ENCODE results near the gene EFNA2.

The EFNA2 gene

DNA sequence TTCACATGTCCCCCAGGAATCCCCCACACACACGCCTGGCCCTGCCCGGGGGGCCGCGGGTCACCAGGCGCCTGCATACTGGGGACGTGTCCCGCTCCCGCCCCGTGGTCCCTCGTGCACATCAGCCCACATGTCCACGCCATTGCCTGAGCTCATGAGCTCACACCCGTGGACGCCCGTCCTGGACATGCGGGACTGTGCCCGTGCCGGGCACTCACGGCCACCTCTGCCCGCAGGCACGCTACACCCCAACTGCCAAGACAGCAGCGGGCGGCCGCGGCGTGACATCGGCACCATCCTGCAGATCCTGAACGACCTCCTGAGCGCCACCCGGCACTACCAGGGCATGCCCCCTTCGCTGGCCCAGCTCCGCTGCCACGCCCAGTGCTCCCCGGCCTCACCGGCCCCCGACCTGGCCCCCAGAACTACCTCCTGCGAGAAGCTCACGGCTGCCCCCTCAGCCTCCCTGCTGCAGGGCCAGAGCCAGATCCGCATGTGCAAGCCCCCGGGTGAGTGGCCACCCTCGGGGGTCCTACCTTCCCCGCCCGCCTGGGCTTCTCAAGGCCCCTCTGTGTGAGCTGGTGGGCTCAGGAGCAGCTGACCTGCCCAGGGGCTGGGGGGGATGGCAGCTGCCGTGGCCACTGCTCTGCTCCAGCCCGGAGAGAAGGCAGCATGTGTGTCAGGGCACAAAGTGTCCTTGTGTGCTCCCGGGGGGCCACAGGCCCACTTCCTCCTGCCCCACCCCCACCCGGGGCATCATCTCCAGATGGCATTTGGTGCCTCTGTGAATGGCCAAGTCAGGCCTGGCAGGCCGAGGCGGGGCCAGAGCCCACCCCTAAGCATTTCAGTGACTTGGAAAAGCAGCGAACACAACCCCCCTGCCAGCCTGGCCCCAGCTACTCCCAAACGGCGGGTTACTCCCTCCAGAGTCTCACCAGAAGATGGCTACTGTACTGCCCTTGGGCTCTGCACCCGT is 30.2 kb upstream of the EFNA2 start:
- WGBS (ENCODE audit: insufficient coverage, insufficient read length), result no CpG with 5 or more reads among the region's 52 CpGs

DNA sequence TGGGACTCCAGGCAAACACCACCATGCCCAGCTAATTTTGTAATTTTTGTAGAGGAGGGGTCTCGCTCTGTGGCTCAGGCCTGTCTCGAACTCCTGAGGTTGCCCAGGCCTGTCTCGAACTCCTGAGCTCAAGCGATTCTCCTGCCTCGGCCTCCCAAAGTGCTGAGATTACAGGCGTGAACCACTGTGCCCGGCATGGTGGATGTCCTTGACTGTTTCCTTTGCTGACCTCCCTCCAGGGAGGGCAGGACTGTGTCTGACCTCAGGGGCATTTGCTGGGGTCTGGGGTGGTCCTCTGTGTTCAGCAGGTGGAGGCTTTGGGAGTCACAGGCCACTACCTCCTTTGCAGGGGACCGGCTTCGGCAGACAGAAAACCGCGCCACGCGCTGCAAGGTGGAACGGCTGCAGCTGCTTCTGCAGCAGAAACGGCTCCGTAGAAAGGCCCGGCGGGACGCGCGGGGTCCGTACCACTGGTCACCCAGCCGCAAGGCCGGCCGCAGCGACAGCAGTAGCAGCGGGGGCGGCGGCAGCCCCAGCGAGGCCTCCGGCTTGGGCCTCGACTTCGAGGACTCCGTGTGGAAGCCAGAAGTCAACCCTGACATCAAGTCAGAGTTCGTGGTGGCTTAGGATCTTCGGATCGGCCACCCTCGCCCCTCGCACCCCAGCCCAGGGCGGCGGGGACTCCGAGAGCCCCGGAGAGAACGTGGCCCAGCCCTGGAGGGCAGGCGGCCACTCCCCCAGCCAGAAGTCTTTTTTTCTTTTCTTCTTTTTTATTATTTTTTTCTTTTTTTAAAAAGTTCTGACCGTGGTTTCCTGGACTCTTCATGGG is 28.8 kb upstream of the EFNA2 start:
- Histone ChIP-seq H3K27ac (ENCODE audit: low read length) (no peak overlapping the region), H3K36me3 (ENCODE audit: control insufficient read depth, insufficient read depth, low read length) (peaks cover 37% of the 10 kb centered on the region), H3K4me1 (ENCODE audit: control insufficient read depth, insufficient read depth, low read length) (peaks cover 14% of the 10 kb centered on the region), H3K9me3 (ENCODE audit: control insufficient read depth, insufficient read depth, low read length) (no peaks in the 10 kb centered on the region), H3K27me3 (ENCODE audit: control insufficient read depth, insufficient read depth, low read length) (no peaks in the 10 kb centered on the region), H3K4me3 (ENCODE audit: low read length) (no peak overlapping the region)
- no CpG with 5 or more reads among the region's 46 CpGs for WGBS (ENCODE audit: insufficient coverage, insufficient read length)
- no peak for DNase-seq (ENCODE audit: low read depth, low spot score)

More for the DNA sequence above, 30.2 kb upstream of the EFNA2 start:
- H3K27me3 ChIP-seq (ENCODE audit: control insufficient read depth, insufficient read depth, low read length), result no peaks in the 10 kb centered on the region
- DNase-seq (ENCODE audit: low read depth, low spot score), result no peak
- peaks cover 43% of the 10 kb centered on the region for H3K36me3 ChIP-seq (ENCODE audit: control insufficient read depth, insufficient read depth, low read length)
- H3K4me3 ChIP-seq (ENCODE audit: low read length), result no peak overlapping the region
- H3K27ac ChIP-seq (ENCODE audit: low read length), result no peak overlapping the region
- H3K9me3 ChIP-seq (ENCODE audit: control insufficient read depth, insufficient read depth, low read length), result no peaks in the 10 kb centered on the region
- peaks cover 12% of the 10 kb centered on the region for H3K4me1 ChIP-seq (ENCODE audit: control insufficient read depth, insufficient read depth, low read length)

- H3K4me3 ChIP-seq (ENCODE audit: low read length), result no peak overlapping the region
- WGBS (ENCODE audit: insufficient coverage, insufficient read length), result no CpG with 5 or more reads among the region's 23 CpGs
- H3K36me3 ChIP-seq (ENCODE audit: control insufficient read depth, insufficient read depth, low read length), result peaks cover 34% of the 10 kb centered on the region
- no peak overlapping the region for H3K27ac ChIP-seq (ENCODE audit: low read length)
- no peak for DNase-seq (ENCODE audit: low read depth, low spot score)
- H3K4me1 ChIP-seq (ENCODE audit: control insufficient read depth, insufficient read depth, low read length), result peaks cover 16% of the 10 kb centered on the region
- no peaks in the 10 kb centered on the region for H3K27me3 ChIP-seq (ENCODE audit: control insufficient read depth, insufficient read depth, low read length)
- no peaks in the 10 kb centered on the region for H3K9me3 ChIP-seq (ENCODE audit: control insufficient read depth, insufficient read depth, low read length)
Measured at GRCh38 chr19:1257475-1258162, 28.1 kb upstream of the EFNA2 start.

GRCh38 chr19:1258163-1258492 is 27.5 kb upstream of the EFNA2 start:
- Histone ChIP-seq H3K27ac (ENCODE audit: low read length) (no peak overlapping the region), H3K4me3 (ENCODE audit: low read length) (no peak overlapping the region), H3K27me3 (ENCODE audit: control insufficient read depth, insufficient read depth, low read length) (no peaks in the 10 kb centered on the region), H3K36me3 (ENCODE audit: control insufficient read depth, insufficient read depth, low read length) (peaks cover 33% of the 10 kb centered on the region), H3K4me1 (ENCODE audit: control insufficient read depth, insufficient read depth, low read length) (peaks cover 17% of the 10 kb centered on the region), H3K9me3 (ENCODE audit: control insufficient read depth, insufficient read depth, low read length) (no peaks in the 10 kb centered on the region)
- no peak for DNase-seq (ENCODE audit: low read depth, low spot score)
- no CpG with 5 or more reads among the region's 8 CpGs for WGBS (ENCODE audit: insufficient coverage, insufficient read length)

DNA sequence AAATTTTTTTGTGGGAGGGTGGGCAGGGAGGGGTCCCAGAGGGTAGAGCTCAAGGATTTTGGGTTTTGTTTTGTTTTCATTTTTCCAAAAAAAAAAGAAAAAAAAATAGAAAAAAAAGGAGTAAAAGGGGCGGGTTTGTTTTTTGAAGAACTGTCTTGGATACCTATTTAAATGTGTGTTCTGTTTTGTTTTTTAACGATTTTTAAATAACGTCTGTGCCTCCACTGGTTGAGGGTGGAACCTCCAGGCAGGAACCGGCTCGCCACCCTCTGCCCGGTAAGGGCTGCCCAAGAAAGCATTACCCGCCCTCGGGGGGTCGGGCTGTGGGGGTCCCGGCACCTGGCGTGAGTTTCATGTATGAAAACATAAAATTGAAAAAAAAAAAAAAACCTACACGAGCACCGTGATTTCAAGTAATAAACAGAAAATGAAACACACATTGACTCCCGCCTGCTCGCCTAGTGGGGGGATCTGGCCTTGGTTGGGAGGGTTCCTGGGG is 26.9 kb upstream of the EFNA2 start:
- WGBS (ENCODE audit: insufficient coverage, insufficient read length), result no CpG with 5 or more reads among the region's 15 CpGs
- Histone ChIP-seq H3K36me3 (ENCODE audit: control insufficient read depth, insufficient read depth, low read length) (peaks cover 31% of the 10 kb centered on the region), H3K4me3 (ENCODE audit: low read length) (no peak overlapping the region), H3K27me3 (ENCODE audit: control insufficient read depth, insufficient read depth, low read length) (no peaks in the 10 kb centered on the region), H3K4me1 (ENCODE audit: control insufficient read depth, insufficient read depth, low read length) (peaks cover 17% of the 10 kb centered on the region), H3K27ac (ENCODE audit: low read length) (no peak overlapping the region), H3K9me3 (ENCODE audit: control insufficient read depth, insufficient read depth, low read length) (no peaks in the 10 kb centered on the region)
- DNase-seq (ENCODE audit: low read depth, low spot score), result no peak

- DNase-seq (ENCODE audit: low read depth, low spot score), result no peak
- H3K4me3 ChIP-seq (ENCODE audit: low read length), result no peak overlapping the region
- H3K36me3 ChIP-seq (ENCODE audit: control insufficient read depth, insufficient read depth, low read length), result peaks cover 25% of the 10 kb centered on the region
- WGBS (ENCODE audit: insufficient coverage, insufficient read length), result no CpG with 5 or more reads among the region's 17 CpGs
- no peaks in the 10 kb centered on the region for H3K9me3 ChIP-seq (ENCODE audit: control insufficient read depth, insufficient read depth, low read length)
- peaks cover 17% of the 10 kb centered on the region for H3K4me1 ChIP-seq (ENCODE audit: control insufficient read depth, insufficient read depth, low read length)
- H3K27me3 ChIP-seq (ENCODE audit: control insufficient read depth, insufficient read depth, low read length), result no peaks in the 10 kb centered on the region
- H3K27ac ChIP-seq (ENCODE audit: low read length), result no peak overlapping the region
Measured at GRCh38 chr19:1259206-1259875, 26.3 kb upstream of the EFNA2 start.

DNA sequence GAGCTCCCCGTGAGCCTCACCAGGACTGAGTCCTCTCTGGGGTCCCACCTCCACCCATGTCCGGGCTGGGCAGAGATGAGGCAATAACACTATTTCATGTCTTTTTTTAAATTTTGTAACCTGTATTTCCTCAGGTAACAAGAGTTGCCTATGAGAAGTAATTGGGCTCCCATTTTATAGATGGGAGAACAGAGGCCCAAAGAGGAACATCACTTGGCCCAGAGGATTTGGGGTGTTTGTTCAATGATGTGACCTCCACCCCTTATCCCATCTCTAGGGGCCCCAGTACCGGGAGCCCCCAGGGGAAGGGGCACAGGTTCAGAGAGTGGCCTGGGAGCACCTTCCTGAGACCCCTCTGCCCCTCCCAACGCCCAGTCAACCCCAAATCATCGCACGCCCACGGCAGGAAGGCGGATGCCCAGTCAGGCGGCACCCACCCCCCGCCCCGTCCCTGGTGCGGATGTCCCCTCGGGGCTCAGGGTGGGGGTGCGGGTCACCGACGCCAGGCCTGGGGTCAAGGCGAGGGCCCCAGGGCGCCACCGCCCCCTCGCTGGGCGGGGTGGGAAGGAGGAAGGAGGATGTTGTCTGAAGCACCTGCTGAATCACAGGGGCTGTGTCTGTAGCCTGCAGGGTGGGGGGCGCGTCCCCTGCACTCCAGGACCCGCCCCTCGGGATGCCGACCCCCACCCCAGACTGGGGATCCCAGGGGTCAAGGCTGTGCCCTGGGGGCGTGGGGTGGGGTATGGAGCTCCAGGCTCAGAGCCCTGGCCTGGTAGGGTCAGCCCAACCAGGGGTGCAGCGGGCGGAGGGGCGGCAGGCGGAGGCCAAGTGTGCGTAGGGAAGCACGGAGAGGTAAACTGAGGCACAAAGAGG is 25.6 kb upstream of the EFNA2 start:
- no peak overlapping the region for H3K27ac ChIP-seq (ENCODE audit: low read length)
- no CpG with 5 or more reads among the region's 33 CpGs for WGBS (ENCODE audit: insufficient coverage, insufficient read length)

DNA sequence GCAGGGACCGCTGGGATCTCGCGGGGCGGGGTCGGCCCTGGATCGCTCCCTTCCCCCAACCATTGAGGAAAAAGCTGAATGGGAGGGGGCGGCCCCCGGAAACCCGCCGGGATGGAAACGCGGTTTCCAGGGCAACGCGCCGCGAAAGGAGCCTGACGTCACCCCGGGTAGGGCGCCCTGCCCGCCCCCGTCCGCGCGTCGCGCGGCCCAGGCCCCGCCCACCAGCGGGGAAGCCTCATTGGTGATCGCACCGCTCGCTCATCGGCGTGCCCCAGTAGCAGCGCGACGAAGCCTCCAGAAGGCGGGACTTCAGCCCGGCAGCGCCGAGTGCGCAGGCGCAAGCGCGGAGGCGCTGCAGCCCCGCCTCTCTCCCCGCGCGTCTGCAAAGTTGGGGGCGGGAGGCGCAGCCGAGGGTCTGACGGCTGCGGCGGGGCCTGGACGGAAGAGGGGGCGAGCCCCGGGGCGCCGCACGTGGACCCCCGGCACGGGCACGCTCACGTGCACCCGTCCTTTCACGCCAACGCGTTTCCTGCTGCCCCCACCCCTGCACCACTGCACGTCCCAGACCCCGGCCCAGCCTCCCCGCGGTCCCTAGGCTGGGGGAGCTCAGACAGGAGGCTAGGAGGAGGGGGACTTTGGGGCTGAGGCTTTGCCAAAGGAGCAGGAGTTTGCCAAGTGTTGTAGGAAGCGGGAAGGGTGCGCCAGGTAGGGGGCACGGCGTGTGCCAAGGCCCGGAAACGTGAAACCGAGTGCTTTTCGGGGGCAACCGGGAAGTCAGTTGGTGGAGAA is 24.7 kb upstream of the EFNA2 start:
- Histone ChIP-seq H3K27ac (ENCODE audit: low read length) (no peak overlapping the region), H3K4me1 (ENCODE audit: control insufficient read depth, insufficient read depth, low read length) (peaks cover 22% of the 10 kb centered on the region), H3K4me3 (ENCODE audit: low read length) (peak overlapping the region; percentile 63; the same call in 1 of the 2 replicates), H3K27me3 (ENCODE audit: control insufficient read depth, insufficient read depth, low read length) (no peaks in the 10 kb centered on the region), H3K36me3 (ENCODE audit: control insufficient read depth, insufficient read depth, low read length) (peaks cover 9% of the 10 kb centered on the region), H3K9me3 (ENCODE audit: control insufficient read depth, insufficient read depth, low read length) (no peaks in the 10 kb centered on the region)
- no CpG with 5 or more reads among the region's 83 CpGs for WGBS (ENCODE audit: insufficient coverage, insufficient read length)
- DNase-seq (ENCODE audit: low read depth, low spot score), result no peak

More for the DNA sequence above, 25.6 kb upstream of the EFNA2 start:
- Histone ChIP-seq H3K4me3 (ENCODE audit: low read length) (peak overlapping the region; percentile 4; the same call in 1 of the 2 replicates), H3K4me1 (ENCODE audit: control insufficient read depth, insufficient read depth, low read length) (peaks cover 20% of the 10 kb centered on the region), H3K9me3 (ENCODE audit: control insufficient read depth, insufficient read depth, low read length) (no peaks in the 10 kb centered on the region), H3K36me3 (ENCODE audit: control insufficient read depth, insufficient read depth, low read length) (peaks cover 17% of the 10 kb centered on the region), H3K27me3 (ENCODE audit: control insufficient read depth, insufficient read depth, low read length) (no peaks in the 10 kb centered on the region)
- no peak for DNase-seq (ENCODE audit: low read depth, low spot score)

DNA sequence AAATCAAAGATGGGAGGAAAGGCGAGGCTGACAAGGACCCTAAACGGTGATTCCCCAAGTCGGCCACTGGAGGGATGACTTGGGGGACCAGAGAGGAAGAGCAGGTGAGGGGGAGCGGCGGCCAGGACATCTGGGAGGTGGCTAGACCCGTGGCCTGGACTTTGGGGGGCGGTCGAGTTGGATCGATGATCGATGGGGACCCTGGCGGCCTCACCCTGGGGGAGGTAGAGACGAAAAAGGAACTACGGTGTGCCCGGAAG is 24.2 kb upstream of the EFNA2 start:
- Histone ChIP-seq H3K4me1 (ENCODE audit: control insufficient read depth, insufficient read depth, low read length) (peaks cover 24% of the 10 kb centered on the region), H3K4me3 (ENCODE audit: low read length) (peak overlapping the region; percentile 63; the same call in 1 of the 2 replicates), H3K27me3 (ENCODE audit: control insufficient read depth, insufficient read depth, low read length) (no peaks in the 10 kb centered on the region), H3K9me3 (ENCODE audit: control insufficient read depth, insufficient read depth, low read length) (no peaks in the 10 kb centered on the region), H3K27ac (ENCODE audit: low read length) (no peak overlapping the region), H3K36me3 (ENCODE audit: control insufficient read depth, insufficient read depth, low read length) (peaks cover 6% of the 10 kb centered on the region)
- WGBS (ENCODE audit: insufficient coverage, insufficient read length), result no CpG with 5 or more reads among the region's 14 CpGs
- no peak for DNase-seq (ENCODE audit: low read depth, low spot score)
